K562 (cell line): ENCODE data around the gene FUCA2. TPM values are rescaled to one million over a fixed set of nuclear protein-coding genes. Genes with fewer than 3 reads are reported as not detected.

Experiments
- CC2D1A ChIP-seq: fragments of 450-650 bp; IDR thresholded peaks from 2 replicates; pipeline ENCODE4 v1.6.1; 2017; ENCODE audit warnings: mild to moderate bottlenecking
- PURB ChIP-seq: sonication (generic); formaldehyde crosslinking; IDR thresholded peaks from 2 replicates; pipeline ENCODE4 v1.9.0; 2021; ENCODE audit warnings: low read depth, mild to moderate bottlenecking, missing genetic modification reagents
- RBM22 ChIP-seq: fragments of 200-400 bp; formaldehyde crosslinking; IDR thresholded peaks from 2 replicates; pipeline ENCODE4 v1.6.1; 2018; ENCODE audit warnings: low read length, low read depth; ENCODE audit not compliant: poor library complexity, severe bottlenecking
- SNIP1 ChIP-seq: fragments of 450-650 bp; IDR thresholded peaks from 2 replicates; pipeline ENCODE4 v1.7.1; 2017; ENCODE audit warnings: low read depth, mild to moderate bottlenecking
- XRCC5 ChIP-seq: fragments of 200-400 bp; formaldehyde crosslinking; IDR thresholded peaks from 2 replicates; pipeline ENCODE4 v1.6.1; 2017; ENCODE audit warnings: low read depth, mild to moderate bottlenecking, low read length
- ZBTB1 ChIP-seq: sonication (generic); formaldehyde crosslinking; IDR thresholded peaks from 2 replicates; pipeline ENCODE4 v1.8.1; 2023; ENCODE audit warnings: missing genetic modification reagents, low read depth, mild to moderate bottlenecking, borderline replicate concordance
- ZNF23 ChIP-seq: fragments of 250-450 bp; sonication (Bioruptor Pico); IDR thresholded peaks from 2 replicates; pipeline ENCODE4 v1.4.0; 2020; ENCODE audit warnings: mild to moderate bottlenecking
- ZNF354B ChIP-seq: fragments of 250-450 bp; sonication (Bioruptor Pico); IDR thresholded peaks from 2 replicates; pipeline ENCODE4 v1.4.0; 2020
- polyA plus RNA-seq, 8 experiments: library from polyadenylated mRNA; depleted of rRNA in 4 of 8; stranded (reverse) in 5 of 8; unstranded in 3 of 8; fragments of >200 nt; fragmentation: Nextera tagmentation in 2 of 8; fragmentation: Illumina TruSeq in 1 of 8; extraction: Ambion mirVana in 2 of 8; extraction: Trizol in 1 of 8; gene quantifications; 2 replicates each; pipeline versions ENCODE4 v1.2.1 to v1.2.3, GENCODE V29; 2011 to 2014; ENCODE audit warnings: inconsistent platforms in 1 of 8, missing spikeins in 1 of 8
- total RNA-seq, 7 experiments: library from RNA; depleted of rRNA in 6 of 7; stranded (reverse); fragments of >200 nt in 6 of 7; fragmentation: Illumina TruSeq in 2 of 7; extraction: Trizol in 2 of 7; gene quantifications; 2 replicates each; pipeline versions ENCODE4 v1.2.1 to v1.2.3, GENCODE V29; 2011 to 2021; ENCODE audit warnings: low replicate concordance in 1 of 7
- TF ChIP-seq, protein P1 (sequence below): fragments of 450-650 bp; IDR thresholded peaks from 2 replicates; pipeline ENCODE4 v1.6.1; 2017; ENCODE audit warnings: mild to moderate bottlenecking, moderate library complexity
- TF ChIP-seq, protein P2 (sequence below): fragments of 450-650 bp; IDR thresholded peaks from 2 replicates; pipeline ENCODE4 v1.6.1; 2016; ENCODE audit warnings: borderline replicate concordance
- TF ChIP-seq, protein P3 (sequence below): fragments of 200-400 bp; formaldehyde crosslinking; IDR thresholded peaks from 2 replicates; pipeline ENCODE4 v1.6.1; 2017; ENCODE audit warnings: mild to moderate bottlenecking, low read depth, low read length, moderate library complexity
- TF ChIP-seq, protein P4 (sequence below): fragments of 250-450 bp; sonication (Bioruptor Pico); IDR thresholded peaks from 2 replicates; pipeline ENCODE4 v1.5.0; 2021; ENCODE audit warnings: mild to moderate bottlenecking, moderate library complexity
- TF ChIP-seq, protein P5 (sequence below): sonication (generic); formaldehyde crosslinking; IDR thresholded peaks from 2 replicates; pipeline ENCODE4 v1.8.0; 2022; ENCODE audit warnings: missing genetic modification reagents, mild to moderate bottlenecking, moderate library complexity, borderline replicate concordance

The FUCA2 gene
- total and polyA plus RNA-seq, 9 of the 15 experiments (the other 6 are each of a cell fraction or from before 2014, with no cell fraction given), result 20.6 to 112 (median 79.3) TPM

DNA sequence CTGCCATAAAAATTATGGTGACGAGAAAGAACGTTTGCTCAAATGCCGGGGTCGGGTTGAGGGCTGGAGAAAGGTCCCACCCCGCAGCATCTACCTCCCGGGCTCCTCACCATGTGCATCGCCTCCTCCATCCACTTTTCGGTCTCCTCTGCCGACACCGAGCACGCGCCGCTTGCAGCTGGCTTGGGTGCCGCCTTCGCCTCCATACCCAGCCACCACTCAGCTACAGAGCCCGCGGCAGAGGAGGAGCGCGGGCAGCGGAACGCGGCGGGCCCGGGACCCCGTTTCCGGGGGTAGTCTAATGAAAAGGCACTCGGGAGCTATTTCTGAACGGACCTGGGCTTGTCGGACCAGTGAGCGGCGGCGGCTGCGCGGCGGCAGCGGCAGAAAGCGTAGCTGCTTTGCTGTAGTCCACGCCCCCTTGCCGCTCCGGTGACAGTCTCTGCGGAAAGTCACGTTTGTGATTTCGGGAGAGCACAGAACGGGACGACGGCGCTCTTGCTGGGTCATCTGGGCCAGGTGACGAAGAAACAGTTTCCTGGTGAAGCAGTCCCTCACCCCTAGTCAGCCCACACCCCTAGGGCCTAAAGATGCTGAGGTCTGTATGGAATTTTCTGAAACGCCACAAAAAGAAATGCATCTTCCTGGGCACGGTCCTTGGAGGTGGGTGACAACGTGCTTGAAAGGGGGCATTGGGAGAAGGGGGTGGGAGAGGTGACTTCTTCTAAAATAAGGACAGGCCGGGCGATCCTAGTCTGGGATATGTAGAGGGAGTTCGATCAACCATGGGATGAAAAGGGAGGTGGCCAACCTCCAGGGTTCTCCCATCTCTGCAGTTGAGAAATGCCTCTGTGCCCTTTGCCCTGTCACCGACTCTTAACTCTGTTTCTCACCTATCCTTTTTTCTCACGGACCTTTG lies 60.8 kb downstream of the FUCA2 start, which contains the start of the genes ADAT2 and PEX3 (continued):
- TF ChIP-seq, protein P1, sequence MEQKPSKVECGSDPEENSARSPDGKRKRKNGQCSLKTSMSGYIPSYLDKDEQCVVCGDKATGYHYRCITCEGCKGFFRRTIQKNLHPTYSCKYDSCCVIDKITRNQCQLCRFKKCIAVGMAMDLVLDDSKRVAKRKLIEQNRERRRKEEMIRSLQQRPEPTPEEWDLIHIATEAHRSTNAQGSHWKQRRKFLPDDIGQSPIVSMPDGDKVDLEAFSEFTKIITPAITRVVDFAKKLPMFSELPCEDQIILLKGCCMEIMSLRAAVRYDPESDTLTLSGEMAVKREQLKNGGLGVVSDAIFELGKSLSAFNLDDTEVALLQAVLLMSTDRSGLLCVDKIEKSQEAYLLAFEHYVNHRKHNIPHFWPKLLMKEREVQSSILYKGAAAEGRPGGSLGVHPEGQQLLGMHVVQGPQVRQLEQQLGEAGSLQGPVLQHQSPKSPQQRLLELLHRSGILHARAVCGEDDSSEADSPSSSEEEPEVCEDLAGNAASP, result no peak
- TF ChIP-seq, protein P2, sequence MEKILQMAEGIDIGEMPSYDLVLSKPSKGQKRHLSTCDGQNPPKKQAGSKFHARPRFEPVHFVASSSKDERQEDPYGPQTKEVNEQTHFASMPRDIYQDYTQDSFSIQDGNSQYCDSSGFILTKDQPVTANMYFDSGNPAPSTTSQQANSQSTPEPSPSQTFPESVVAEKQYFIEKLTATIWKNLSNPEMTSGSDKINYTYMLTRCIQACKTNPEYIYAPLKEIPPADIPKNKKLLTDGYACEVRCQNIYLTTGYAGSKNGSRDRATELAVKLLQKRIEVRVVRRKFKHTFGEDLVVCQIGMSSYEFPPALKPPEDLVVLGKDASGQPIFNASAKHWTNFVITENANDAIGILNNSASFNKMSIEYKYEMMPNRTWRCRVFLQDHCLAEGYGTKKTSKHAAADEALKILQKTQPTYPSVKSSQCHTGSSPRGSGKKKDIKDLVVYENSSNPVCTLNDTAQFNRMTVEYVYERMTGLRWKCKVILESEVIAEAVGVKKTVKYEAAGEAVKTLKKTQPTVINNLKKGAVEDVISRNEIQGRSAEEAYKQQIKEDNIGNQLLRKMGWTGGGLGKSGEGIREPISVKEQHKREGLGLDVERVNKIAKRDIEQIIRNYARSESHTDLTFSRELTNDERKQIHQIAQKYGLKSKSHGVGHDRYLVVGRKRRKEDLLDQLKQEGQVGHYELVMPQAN, result peak; percentile 67
- TF ChIP-seq CC2D1A (peak; percentile 85), ZNF354B (CRISPR knock-in tag) (no peak), XRCC5 (peak; percentile 100), PURB (CRISPR knock-in tag) (no peak), RBM22 (peak; percentile 98), ZBTB1 (CRISPR knock-in tag) (peak; percentile 23; the same call in 1 of the 2 replicates), SNIP1 (no peak), ZNF23 (CRISPR knock-in tag) (no peak)
- TF ChIP-seq, protein P3, sequence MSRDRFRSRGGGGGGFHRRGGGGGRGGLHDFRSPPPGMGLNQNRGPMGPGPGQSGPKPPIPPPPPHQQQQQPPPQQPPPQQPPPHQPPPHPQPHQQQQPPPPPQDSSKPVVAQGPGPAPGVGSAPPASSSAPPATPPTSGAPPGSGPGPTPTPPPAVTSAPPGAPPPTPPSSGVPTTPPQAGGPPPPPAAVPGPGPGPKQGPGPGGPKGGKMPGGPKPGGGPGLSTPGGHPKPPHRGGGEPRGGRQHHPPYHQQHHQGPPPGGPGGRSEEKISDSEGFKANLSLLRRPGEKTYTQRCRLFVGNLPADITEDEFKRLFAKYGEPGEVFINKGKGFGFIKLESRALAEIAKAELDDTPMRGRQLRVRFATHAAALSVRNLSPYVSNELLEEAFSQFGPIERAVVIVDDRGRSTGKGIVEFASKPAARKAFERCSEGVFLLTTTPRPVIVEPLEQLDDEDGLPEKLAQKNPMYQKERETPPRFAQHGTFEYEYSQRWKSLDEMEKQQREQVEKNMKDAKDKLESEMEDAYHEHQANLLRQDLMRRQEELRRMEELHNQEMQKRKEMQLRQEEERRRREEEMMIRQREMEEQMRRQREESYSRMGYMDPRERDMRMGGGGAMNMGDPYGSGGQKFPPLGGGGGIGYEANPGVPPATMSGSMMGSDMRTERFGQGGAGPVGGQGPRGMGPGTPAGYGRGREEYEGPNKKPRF, result no peak
- TF ChIP-seq, protein P4, sequence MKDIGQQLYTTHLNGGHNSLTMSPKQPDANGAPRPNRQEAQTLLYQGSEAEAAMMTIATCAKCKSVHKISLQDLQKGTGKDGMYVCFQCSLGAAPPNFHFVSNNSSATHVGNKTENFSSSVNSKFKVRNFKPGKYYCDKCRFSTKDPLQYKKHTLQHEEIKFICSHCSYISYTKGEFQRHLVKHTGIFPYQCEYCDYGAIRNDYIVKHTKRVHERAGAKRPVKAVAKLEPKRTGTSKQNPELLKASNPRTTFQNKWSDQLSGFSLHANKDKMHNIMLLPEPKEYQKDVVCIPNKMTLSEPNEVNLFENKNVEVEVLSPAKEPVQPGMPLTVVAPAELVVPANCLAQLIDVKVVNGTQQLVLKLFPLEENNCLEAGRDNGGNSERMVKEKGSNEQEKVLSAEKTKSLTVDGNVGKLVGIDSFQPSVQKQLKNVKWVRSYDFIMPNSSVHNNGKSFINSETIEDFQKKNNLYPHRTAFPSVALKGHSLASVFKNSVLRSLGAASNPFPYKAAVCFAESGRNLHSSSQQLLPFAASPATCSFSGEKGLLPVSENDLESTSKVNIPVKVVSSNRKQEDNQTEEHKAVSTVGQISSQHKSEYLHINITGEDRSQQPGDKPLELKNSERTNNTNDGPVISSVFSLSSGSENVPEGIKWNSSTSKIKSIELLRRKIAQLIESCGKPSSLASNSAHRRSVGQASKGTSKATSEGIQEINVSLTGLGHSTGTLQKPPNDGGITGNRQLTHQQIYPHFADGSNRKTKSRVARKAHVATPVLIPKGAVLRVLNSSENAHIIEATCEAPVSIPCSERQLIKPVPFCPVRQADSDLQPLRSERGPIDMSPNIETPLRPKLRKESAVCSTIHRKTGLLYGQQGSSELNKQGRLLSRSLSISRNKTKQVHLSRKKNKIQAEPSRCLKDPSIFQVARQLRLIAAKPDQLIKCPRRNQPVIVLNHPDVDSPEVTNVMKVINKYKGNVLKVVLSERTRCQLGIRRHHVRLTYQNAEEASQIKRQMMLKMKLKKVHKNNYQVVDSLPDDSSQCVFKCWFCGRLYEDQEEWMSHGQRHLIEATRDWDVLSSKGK, result no peak
- TF ChIP-seq, protein P5, sequence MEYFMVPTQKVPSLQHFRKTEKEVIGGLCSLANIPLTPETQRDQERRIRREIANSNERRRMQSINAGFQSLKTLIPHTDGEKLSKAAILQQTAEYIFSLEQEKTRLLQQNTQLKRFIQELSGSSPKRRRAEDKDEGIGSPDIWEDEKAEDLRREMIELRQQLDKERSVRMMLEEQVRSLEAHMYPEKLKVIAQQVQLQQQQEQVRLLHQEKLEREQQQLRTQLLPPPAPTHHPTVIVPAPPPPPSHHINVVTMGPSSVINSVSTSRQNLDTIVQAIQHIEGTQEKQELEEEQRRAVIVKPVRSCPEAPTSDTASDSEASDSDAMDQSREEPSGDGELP (CRISPR knock-in tag), result peak; percentile 96
